ENCODE results near the gene DFFB. TPM values are rescaled to one million over a fixed set of nuclear protein-coding genes. Genes with fewer than 3 reads are reported as not detected.

Gene DFFB
- total and polyA plus RNA-seq, 2 of the 13 experiments (the other 11 are each of a cell fraction or from before 2014, with no cell fraction given) = 4.6 to 9.3 TPM

GRCh38 chr1:3898994-3899753 lies 41.9 kb downstream of the DFFB start (continued):
- TF ChIP-seq, protein P1, sequence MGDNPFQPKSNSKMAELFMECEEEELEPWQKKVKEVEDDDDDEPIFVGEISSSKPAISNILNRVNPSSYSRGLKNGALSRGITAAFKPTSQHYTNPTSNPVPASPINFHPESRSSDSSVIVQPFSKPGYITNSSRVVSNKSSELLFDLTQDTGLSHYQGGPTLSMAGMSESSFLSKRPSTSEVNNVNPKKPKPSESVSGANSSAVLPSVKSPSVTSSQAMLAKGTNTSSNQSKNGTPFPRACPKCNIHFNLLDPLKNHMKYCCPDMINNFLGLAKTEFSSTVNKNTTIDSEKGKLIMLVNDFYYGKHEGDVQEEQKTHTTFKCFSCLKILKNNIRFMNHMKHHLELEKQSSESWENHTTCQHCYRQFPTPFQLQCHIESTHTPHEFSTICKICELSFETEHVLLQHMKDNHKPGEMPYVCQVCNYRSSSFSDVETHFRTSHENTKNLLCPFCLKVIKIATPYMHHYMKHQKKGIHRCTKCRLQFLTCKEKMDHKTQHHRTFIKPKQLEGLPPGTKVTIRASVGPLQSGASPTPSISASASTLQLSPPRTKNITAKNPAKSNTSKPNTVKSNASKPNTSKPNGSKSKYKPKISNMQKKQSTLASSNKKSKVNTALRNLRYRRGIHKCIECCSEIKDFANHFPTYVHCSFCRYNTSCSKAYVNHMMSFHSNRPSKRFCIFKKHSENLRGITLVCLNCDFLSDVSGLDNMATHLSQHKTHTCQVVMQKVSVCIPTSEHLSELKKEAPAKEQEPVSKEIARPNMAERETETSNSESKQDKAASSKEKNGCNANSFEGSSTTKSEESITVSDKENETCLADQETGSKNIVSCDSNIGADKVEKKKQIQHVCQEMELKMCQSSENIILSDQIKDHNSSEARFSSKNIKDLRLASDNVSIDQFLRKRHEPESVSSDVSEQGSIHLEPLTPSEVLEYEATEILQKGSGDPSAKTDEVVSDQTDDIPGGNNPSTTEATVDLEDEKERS (CRISPR knock-in tag; IDR thresholded peaks at IDR 0.05) = 0 out of 2 replicates have a peak, but pooled peaks have one; percentile 9
- TF ChIP-seq ZNF224 (CRISPR knock-in tag; IDR thresholded peaks at IDR 0.05) (0 out of 2 replicates have a peak, but pooled peaks have one; percentile 8), NFKB2 (CRISPR knock-in tag; IDR thresholded peaks at IDR 0.05; ENCODE audit: borderline replicate concordance) (0 out of 2 replicates have a peak, but pooled peaks have one; percentile 2), KLF9 (CRISPR knock-in tag; IDR thresholded peaks at IDR 0.05; ENCODE audit: low read depth) (0 out of 2 replicates have a peak, but pooled peaks have one; percentile 51)

DNA sequence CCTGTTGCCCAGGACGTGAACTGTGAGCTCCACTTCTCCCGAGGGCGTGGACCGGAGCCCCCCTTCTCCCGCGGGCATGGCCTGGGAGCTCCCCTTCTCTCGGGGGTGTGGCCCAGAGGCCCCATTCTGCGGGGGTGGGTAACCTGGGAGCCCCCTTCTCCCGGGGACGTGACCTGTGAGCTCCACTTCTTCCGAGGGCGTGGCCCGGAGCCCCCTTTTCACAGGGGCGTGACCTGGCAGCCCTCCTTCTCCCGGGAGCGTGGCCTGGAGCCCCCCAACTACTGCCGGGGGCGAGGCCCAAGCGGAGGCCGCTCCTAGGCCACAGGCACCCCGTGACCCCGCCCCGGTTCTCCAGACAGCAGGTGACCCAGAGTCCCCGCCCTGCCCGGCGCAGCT lies 42.5 kb downstream of the DFFB start:
- in situ Hi-C loops (cut with HindIII; ENCODE audit: extremely low pct_ligation_motif_present, low pct_unique_long_range_greater_than_20kb) (loop anchor here (25.0 kb wide), 1 partner anchor 163 kb away; no protein-coding TSS in a partner anchor), intact Hi-C loops (cut with micrococcal nuclease; ENCODE audit: unreplicated experiment) (loop anchor here (1.0 to 10.0 kb wide), 2 partner anchors 42 to 125 kb away; partner anchors contain the start of genes CEP104, DFFB and SMIM1)
- Histone ChIP-seq H3K79me2 (ENCODE audit: insufficient read depth, low read length) (peaks cover 53% of the 10 kb centered on the region), H3K36me3 (replicated peaks in 1 of 2; ENCODE audit: control insufficient read depth in 1 of 2, insufficient read depth in 2 of 2, low read length in 2 of 2) (peaks cover 4 to 16% of the 10 kb centered on the region in 2 experiments; a peak in 2 of 5 replicates), H3K27ac (ENCODE audit: extremely low read length, insufficient read depth, low read length) (peak overlapping the region; percentile 99), H3K9ac (ENCODE audit: insufficient read depth, low read depth, low read length) (peak overlapping the region; percentile 95), H3K9me3 (ENCODE audit: low read length) (peaks cover 4% of the 10 kb centered on the region; the same call in 1 of the 2 replicates), H4K20me1 (ENCODE audit: insufficient read depth, low read length) (no peaks in the 10 kb centered on the region), H2AFZ (ENCODE audit: low read length) (no peak overlapping the region), H3K4me1 (ENCODE audit: insufficient read depth, low read length) (peaks cover 53% of the 10 kb centered on the region), H3K4me3 (replicated peaks in 1 of 3; ENCODE audit: insufficient read depth in 1 of 3, low read depth in 2 of 3, low read length in 3 of 3) (peak overlapping the region; percentile 85 to 97 (median 88)), H3K27me3 (ENCODE audit: control insufficient read depth in 1 of 2, insufficient read depth in 2 of 2, low read length in 2 of 2) (no peaks in the 10 kb centered on the region; a peak in 1 of 5 replicates), H3K4me2 (ENCODE audit: low read depth, low read length) (peak overlapping the region; percentile 85)
- ChIA-PET POLR2A (interaction anchor here (1.6 to 1.7 kb wide), 2 partner anchors 42 to 128 kb away, joined by 5 to 10 read pairs; partner anchors contain the start of genes CEP104 and DFFB), CTCF (ENCODE audit: low intra/inter-chr PET ratio, low total read pairs) (no interaction called here)
- WGBS (ENCODE audit: low lambda C conversion rate) = 0% methylated on average over 3 of the region's 26 CpGs
- FAIRE-seq (no peak), ATAC-seq (0 out of 3 replicates have a peak, but pooled peaks have one; percentile 1), DNase-seq (ENCODE audit: low spot score) (no peak)
- BruUV-seq (replicated peaks) = TSS peak; percentile 62
- TF ChIP-seq PHF8 (CRISPR knock-in tag; IDR thresholded peaks at IDR 0.05) (peak; percentile 84; the same call in 1 of the 2 replicates), NCOA1 (CRISPR knock-in tag; IDR thresholded peaks at IDR 0.05) (peak; percentile 68; the same call in 1 of the 2 replicates), ZNF549 (CRISPR knock-in tag; IDR thresholded peaks at IDR 0.05) (no peak), CSRNP1 (CRISPR knock-in tag; IDR thresholded peaks at IDR 0.05) (peak; percentile 48; the same call in 1 of the 2 replicates), ARNTL (CRISPR knock-in tag; IDR thresholded peaks at IDR 0.05) (0 out of 2 replicates have a peak, but pooled peaks have one; percentile 24), MED8 (CRISPR knock-in tag; IDR thresholded peaks at IDR 0.05; ENCODE audit: insufficient replicate concordance) (peak; percentile 13), NR2F6 (IDR thresholded peaks at IDR 0.05) (no peak), NR2F6 (CRISPR knock-in tag; IDR thresholded peaks at IDR 0.05) (no peak), ZNF704 (CRISPR knock-in tag; IDR thresholded peaks at IDR 0.05; ENCODE audit: borderline replicate concordance) (0 out of 2 replicates have a peak, but pooled peaks have one; percentile 27), ZNF615 (CRISPR knock-in tag; IDR thresholded peaks at IDR 0.05; ENCODE audit: borderline replicate concordance) (no peak), ZSCAN20 (CRISPR knock-in tag; IDR thresholded peaks at IDR 0.05; ENCODE audit: borderline replicate concordance) (no peak), REL (CRISPR knock-in tag; conservative IDR thresholded peaks at IDR 0.05) (0 out of 2 replicates have a peak, but pooled peaks have one; percentile 26)

Measured in HepG2 (cell line).